HUDEP-2 (cell line): ENCODE data around the gene FBXO5.
A peak's percentile ranks its signal among the peaks of the same experiment; 100 is the strongest.

Source experiments
- DNase-seq, 76 experiments: peaks; one replicate each; lab custom pipeline; 2025; ENCODE audit not compliant: unreplicated experiment in 76 of 76; lab: John Stamatoyannopoulos, UW

FBXO5 gene

DNA sequence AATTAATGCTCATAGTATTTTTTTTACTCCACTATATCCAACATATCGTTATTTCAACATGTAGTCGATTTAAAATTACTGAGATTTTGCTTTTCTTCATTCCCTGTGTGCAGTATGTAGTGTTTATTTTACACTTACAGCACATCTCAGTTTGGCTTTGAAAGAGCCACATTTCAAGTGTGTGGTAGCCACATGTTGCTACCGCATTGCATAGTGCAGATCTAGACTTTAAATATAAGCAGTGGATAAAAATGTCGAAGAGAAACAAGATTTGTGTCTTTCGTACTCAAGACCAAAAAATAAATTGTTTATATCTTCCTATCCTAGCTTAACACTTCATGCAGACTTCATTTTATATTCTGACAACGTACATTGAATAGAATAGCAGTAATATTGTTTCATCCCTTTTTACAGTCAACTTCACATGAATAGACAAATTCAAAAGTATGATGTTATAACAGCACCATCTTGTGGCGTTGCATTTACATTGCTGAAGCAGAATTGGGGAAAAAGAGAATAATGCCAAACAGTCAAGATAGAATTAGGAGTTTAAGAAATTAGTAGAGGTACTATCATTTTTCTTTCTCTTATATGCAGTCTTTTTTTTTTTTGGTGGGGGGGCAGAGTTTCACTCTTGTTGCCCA, 29.9 kb downstream of the FBXO5 start:
- peak in 7 of 76 experiments; percentile 7 to 33 (median 19) for DNase-seq

DNA sequence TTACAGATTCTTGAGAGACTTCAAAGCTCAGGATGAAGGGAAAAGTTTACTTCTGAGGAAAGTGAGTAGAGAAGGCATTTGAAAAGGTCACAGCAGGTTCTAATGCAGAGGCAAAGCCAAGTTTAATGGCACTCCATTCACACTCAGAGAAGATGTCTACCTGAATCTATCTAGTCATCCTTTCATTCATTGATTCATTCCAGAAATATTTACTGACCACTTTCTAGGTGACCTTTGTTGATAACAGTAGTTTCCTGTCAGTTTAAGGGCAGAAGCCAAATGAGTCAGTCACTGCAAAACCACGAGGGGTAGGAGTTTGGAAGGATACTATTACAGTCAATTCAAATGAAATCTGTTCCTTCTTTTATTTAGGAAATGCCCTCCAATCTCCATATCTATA, 30.8 kb downstream of the FBXO5 start:
- DNase-seq: no peak

DNA sequence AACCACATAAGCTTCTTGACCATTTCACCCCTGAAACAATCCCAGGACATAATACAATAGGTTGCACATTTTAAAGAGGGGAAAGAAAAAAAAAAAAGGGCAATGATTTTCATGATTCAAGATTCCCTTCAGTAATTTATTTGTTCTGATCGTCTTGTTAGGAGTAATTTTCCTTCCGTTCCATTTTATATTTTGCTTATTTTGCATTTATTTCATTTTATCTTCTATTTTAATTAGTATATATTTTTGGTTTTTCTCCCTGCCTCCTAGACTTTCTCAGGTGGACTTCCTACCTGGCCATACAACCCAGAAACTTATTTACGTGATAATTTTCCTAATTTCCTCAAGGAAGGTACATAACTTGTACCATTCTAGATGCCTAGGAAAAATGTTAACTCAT, 32.6 kb downstream of the FBXO5 start:
- no peak for DNase-seq

DNA sequence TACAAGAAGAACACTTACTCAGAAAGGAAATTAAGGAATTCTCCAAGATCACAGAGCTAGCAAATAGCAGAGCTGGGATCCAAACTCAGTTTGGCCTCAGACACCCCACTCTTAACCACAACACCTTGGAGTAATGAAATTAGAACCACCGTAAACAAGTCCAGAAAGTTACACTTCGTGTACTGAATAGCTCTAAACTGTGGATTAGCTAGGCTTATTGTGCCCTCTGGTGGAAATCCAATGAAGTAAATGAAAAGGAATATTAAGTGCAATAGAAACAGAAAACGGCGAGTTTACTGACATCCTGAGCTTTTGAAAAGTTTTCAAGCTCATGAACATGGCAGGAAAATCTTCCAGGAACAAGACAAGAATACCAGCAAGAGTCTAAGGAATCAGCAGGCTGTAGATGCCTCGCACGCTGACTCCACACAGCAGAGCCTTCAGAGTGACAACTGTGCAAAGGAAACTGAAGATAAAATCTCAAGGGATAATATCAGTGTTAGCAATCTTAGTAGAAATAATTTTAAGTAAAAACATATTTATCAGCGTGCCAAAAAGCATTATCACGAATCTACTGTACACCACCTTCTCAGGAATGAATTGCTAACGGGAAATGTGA, 34.6 kb downstream of the FBXO5 start:
- peak in 21 of 76 experiments; percentile 10 to 59 (median 30) for DNase-seq

DNA sequence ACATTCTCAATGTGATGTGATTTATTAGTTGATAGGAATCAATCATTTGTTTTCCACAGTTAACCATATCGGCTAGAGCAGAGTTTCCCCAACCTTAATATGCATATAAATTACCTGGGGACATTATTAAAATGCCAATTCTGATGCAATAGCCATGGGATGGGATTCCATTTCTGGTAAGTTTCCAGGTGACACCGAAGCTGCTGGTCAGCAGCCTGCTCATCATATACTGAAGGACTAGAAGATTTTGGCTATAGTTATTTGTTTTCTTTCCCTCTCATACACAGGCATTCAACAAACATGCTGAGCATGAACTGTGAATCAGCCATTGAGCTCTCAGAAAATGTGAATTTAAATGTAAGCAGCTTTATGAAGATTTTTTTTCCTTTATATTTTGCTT, 35.8 kb downstream of the FBXO5 start:
- no peak for DNase-seq

DNA sequence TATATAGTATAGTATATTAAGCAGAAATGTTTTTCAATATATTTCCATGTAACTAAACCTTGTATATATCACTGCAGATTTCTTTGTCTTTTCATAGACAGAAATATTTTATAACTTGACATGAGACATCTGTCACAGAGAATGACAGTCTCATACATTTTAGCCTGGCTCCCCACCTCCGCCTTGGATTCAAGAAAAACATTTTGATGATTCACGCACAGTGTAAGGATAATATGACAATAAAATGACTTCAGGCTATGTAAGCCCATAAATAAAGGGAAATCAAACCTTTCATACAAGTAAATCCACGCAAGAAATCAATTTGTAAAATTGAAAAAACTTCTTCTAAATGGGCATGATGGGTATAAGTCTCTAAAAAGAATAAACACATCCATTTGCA, 36.4 kb downstream of the FBXO5 start:
- no peak for DNase-seq

DNA sequence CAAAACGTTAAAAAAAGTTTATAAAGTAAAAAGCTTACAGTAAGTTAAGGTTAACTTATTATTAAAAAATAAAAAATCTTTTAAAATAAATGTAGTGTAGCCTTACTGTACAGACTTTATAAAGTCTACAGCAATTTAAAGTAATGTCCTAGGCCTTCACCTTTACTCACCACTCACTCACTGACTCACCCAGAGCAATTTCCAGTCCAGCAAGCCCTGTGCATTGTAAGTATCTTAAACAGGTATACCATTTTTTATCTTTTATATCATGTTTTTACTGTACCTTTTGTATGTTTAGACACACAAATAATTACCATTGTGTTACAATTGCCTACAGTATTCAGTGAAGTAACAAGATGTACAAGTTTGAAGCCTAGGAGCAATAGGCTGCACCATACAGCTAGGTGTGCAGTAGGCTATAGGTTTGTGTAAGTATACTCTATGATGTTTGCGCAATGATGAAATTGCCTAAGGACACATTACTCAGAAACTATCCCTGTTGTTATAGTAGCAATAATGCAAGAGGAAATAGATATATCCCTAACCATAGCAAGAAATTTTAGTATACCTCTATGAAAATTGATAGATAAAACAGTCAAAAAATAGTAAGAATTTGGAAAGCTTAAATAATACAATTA, 39.5 kb downstream of the FBXO5 start:
- DNase-seq: no peak

DNA sequence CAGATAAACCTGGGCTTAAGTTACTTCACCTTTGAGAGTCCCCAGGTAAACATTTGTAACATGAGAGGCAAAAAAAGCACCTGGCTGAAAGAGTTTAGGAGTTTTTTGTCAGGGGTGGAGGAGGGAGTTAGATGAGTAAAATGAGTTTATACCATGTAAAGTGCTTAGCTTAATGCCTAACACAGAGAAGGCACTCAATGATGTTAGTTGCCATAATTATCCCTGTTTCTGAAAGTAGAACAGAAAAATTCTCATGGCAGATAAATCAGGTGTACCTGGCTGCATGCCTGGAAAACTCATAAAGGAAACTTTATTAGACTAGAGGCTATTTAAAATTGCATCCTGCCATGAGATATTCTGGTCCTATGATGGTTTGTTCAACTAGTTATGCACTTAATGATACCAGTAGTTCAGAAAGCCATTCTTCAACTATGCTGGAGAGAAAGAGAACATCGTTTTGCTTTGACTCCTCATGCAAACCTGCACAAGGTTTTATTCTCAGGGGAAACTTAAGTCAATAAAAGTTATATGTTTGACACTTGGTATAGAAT, 40.4 kb downstream of the FBXO5 start:
- no peak for DNase-seq

DNA sequence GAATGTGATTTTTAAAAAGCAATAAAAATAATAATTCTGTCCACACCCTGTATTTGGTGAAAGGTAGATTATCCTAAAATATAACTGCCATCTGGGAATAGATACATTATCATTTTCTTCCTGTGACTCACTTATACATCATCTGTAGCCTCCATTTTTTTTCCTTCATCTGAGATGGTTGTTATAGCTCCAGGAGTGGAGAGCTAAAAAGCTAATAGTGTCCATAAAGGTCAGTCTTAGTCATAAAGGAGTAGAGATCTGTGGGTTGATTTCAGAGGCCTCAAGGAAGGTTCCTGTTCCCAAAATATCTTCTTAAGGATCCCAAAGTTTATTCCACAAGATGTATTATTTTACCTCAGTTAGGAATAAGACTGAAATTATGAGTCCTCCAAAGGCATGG, 41.1 kb downstream of the FBXO5 start:
- no peak for DNase-seq

DNA sequence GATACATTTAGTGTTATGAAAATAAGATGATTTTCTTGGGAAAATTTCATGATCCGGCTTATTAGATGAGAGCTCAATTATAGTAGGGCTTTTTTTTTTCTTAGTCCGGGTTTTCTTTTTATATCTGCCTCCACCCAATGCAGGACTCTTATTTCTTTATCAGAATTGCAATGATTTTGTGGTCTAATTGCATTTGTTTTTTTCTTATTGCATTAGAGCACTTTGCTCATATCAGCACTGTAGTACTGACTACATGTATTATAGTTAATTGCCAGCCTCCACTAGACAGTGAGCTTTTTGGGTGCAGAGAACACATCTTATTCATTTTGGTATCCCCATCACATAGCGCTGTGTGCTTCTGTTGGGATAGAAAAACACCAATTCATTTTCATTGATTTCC, 50.0 kb downstream of the FBXO5 start:
- DNase-seq: no peak

DNA sequence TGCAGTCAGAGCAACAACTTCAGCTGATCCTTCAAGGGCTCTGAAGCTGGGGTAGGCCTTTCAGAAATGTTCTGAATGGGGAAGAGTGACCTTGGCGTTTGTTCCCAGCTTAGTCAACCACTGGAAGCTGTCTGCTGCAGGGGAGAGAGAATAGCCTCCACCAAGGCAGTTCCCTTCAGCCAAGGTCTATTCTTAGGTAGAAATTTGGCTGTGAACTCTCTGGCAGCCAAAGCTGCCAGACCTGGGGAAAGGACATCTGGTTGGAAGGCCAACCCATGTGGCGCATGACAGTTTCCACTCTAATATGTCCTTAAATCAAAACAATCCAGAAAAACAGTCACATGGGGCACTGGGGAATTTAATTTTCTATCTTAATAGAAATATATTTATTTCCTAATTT, 60.1 kb downstream of the FBXO5 start:
- DNase-seq: no peak
